OCI-LY7 (cell line): ENCODE measurements around the gene PTPRO. TPM values are rescaled to one million over a fixed set of nuclear protein-coding genes. Genes with fewer than 3 reads are reported as not detected.
A peak's percentile ranks its signal among the peaks of the same experiment; 100 is the strongest.

Experiments used
- BruUV-seq: library from RNA; stranded (reverse); fragments of 400-500 nt; replicated peaks from 2 replicates; lab custom pipeline; 2021; lab: Mats Ljungman, UMichigan
- CTCF ChIA-PET: fragments of 300-600 bp; sonication (Branson Sonifier 250); formaldehyde crosslinking; loops from one replicate; lab custom pipeline; 2022; ENCODE audit warnings: antibody characterized with exemption; ENCODE audit not compliant: unreplicated experiment; lab: Charles Lee
- POLR2A ChIA-PET: fragments of 300-600 bp; sonication (Branson Sonifier 250); formaldehyde crosslinking; loops from one replicate; lab custom pipeline; 2022; ENCODE audit warnings: antibody characterized with exemption; lab: Charles Lee
- DNase-seq: peaks from one replicate; pipeline ENCODE4 v3.0.0-alpha.2; 2015; ENCODE audit warnings: low spot score
- H2AFZ ChIP-seq: fragments of 200-600 bp; sonication (generic), shearing (Covaris generic); 2 replicates; pipeline ENCODE4 v1.6.1; 2014; ENCODE audit warnings: mild to moderate bottlenecking, antibody characterized with exemption, low read length, moderate library complexity
- H3K27ac ChIP-seq: fragments of 200-600 bp; sonication (generic); 2 replicates; pipeline ENCODE4 v1.5.1; 2014; ENCODE audit warnings: mixed run types, low read depth, mild to moderate bottlenecking, moderate library complexity, low read length, inconsistent platforms; ENCODE audit not compliant: poor library complexity, severe bottlenecking
- H3K36me3 ChIP-seq: fragments of 200-600 bp; sonication (generic); 2 replicates; pipeline ENCODE4 v1.6.1; 2014; ENCODE audit warnings: mild to moderate bottlenecking, antibody characterized with exemption, low read length, moderate library complexity, mixed read lengths; ENCODE audit not compliant: insufficient read depth
- H3K4me1 ChIP-seq: fragments of 200-600 bp; sonication (generic); 2 replicates; pipeline ENCODE4 v1.5.1; 2014; ENCODE audit warnings: mild to moderate bottlenecking, low read length; ENCODE audit not compliant: insufficient read depth, poor library complexity, severe bottlenecking
- H3K4me2 ChIP-seq: fragments of 200-600 bp; sonication (generic); 2 replicates; pipeline ENCODE4 v1.6.1; 2014; ENCODE audit warnings: mild to moderate bottlenecking, low read length
- H3K4me3 ChIP-seq: fragments of 200-600 bp; sonication (generic); 2 replicates; pipeline ENCODE4 v1.5.1; 2014; ENCODE audit warnings: mild to moderate bottlenecking, low read depth, low read length; ENCODE audit not compliant: poor library complexity, severe bottlenecking
- H3K79me2 ChIP-seq: fragments of 200-600 bp; sonication (generic); 2 replicates; pipeline ENCODE4 v1.6.1; 2016; ENCODE audit warnings: low read depth, mild to moderate bottlenecking, low read length, moderate library complexity, mixed read lengths; ENCODE audit not compliant: insufficient read depth
- H3K9me2 ChIP-seq: fragments of 200-600 bp; sonication (generic); 2 replicates; pipeline ENCODE4 v1.6.1; 2016; ENCODE audit warnings: mild to moderate bottlenecking, low read length, mixed read lengths; ENCODE audit not compliant: insufficient read depth
- H3K9me3 ChIP-seq: fragments of 200-600 bp; sonication (generic); 2 replicates; pipeline ENCODE4 v1.6.1; 2014; ENCODE audit warnings: mild to moderate bottlenecking, mixed run types, low read length, mixed read lengths
- H4K20me1 ChIP-seq: fragments of 200-600 bp; sonication (generic); 2 replicates; pipeline ENCODE4 v1.6.1; 2014; ENCODE audit warnings: mild to moderate bottlenecking, antibody characterized with exemption, low read length, moderate library complexity, mixed read lengths; ENCODE audit not compliant: insufficient read depth
- EZH2phosphoT487 ChIP-seq: fragments of 200-600 bp; sonication (generic); IDR thresholded peaks from 2 replicates; pipeline ENCODE4 v1.6.1; 2018; ENCODE audit warnings: low read depth, borderline replicate concordance, mild to moderate bottlenecking, mixed run types, antibody characterized with exemption, low read length, moderate library complexity, mixed read lengths
- intact Hi-C: fragments of 100-400 bp; cut with micrococcal nuclease; formaldehyde crosslinking; loops from one replicate; pipeline ENCODE4 v1.10.0; 2022; ENCODE audit not compliant: unreplicated experiment
- total RNA-seq, 2 experiments: library from RNA; depleted of rRNA in 1 of 2; stranded (reverse); fragments of >200 nt in 1 of 2; shearing (Covaris generic) in 1 of 2; gene quantifications; 2 replicates each; pipeline ENCODE4 v1.2.3, GENCODE V29; 2014 to 2022
- TF ChIP-seq, protein P1 (sequence below): fragments of 200-600 bp; sonication (generic); conservative IDR thresholded peaks from 2 replicates; pipeline ENCODE4 v1.5.1; 2014; ENCODE audit warnings: mild to moderate bottlenecking, antibody characterized with exemption, low read length, moderate library complexity, mixed read lengths

The PTPRO gene
- total RNA-seq, 2 experiments from 2014 or later: 0.06 to 0.23 TPM

DNA sequence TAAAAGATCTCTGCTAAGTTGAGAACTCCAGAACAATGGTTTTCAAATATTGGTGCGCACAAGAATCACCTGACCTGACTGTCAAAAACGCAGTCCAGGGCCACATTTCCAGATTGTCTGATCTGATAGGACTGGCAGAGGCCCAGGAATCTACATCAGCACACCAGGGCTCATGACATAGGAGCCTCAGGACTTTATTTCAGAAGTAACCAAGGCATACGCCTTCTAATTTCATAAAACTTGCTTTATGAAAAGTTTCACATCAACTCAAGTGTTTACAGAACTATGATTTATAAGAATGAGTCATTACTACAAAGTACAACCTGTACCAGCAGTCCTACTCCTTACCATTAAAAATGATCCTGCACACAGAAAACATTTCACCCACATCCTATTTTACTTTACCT, 47.7 kb upstream of the PTPRO start:
- TF ChIP-seq, protein P1, sequence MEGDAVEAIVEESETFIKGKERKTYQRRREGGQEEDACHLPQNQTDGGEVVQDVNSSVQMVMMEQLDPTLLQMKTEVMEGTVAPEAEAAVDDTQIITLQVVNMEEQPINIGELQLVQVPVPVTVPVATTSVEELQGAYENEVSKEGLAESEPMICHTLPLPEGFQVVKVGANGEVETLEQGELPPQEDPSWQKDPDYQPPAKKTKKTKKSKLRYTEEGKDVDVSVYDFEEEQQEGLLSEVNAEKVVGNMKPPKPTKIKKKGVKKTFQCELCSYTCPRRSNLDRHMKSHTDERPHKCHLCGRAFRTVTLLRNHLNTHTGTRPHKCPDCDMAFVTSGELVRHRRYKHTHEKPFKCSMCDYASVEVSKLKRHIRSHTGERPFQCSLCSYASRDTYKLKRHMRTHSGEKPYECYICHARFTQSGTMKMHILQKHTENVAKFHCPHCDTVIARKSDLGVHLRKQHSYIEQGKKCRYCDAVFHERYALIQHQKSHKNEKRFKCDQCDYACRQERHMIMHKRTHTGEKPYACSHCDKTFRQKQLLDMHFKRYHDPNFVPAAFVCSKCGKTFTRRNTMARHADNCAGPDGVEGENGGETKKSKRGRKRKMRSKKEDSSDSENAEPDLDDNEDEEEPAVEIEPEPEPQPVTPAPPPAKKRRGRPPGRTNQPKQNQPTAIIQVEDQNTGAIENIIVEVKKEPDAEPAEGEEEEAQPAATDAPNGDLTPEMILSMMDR: no peak
- no peaks in the 10 kb centered on the region for H3K36me3 ChIP-seq
- H3K27ac ChIP-seq: no peak overlapping the region
- H4K20me1 ChIP-seq: no peaks in the 10 kb centered on the region
- no peaks in the 10 kb centered on the region for H3K79me2 ChIP-seq
- no TSS peak for BruUV-seq
- H2AFZ ChIP-seq: no peak overlapping the region
- no peaks in the 10 kb centered on the region for H3K9me2 ChIP-seq
- no peaks in the 10 kb centered on the region for H3K9me3 ChIP-seq
- CTCF ChIA-PET: no interaction called here
- no peak overlapping the region for H3K4me3 ChIP-seq
- intact Hi-C loops: no loop called here
- no peak for DNase-seq
- POLR2A ChIA-PET: interaction anchor here (0.6 kb wide), 1 partner anchor 652 kb away, joined by 4 read pairs; no protein-coding TSS in a partner anchor
- H3K4me2 ChIP-seq: no peak overlapping the region
- no peaks in the 10 kb centered on the region for H3K4me1 ChIP-seq

DNA sequence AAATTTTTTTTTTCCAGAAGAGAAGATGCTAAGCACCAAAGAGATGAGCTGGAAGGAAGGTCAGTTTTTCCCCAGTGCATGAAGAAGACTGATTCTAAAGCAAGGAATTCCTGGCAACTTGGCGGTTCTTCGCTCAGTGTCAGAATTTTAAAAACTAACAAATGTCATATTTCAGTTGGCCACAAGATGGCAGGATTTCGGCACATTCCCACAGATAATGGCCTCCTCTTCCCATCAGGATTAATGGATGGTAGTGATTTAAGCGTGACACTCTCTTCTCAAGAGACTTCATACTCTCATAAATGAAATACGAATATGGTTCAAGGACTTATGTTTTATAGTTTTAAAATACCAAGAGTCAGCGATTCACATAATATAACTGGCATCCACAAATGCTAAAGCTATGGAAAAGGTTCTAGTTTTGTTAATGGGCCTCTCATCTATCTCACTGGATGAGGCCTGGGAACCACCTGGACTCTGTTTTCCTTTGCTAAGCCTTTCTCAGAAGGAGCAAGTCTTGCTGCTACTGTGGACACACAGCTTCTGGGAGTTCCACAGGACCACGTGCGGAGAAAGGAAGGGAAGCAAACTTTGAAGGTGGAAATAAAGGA, 46.1 kb upstream of the PTPRO start:
- Histone ChIP-seq H3K9me3 (no peaks in the 10 kb centered on the region), H4K20me1 (no peaks in the 10 kb centered on the region), H3K79me2 (no peaks in the 10 kb centered on the region), H3K27ac (no peak overlapping the region), H3K36me3 (no peaks in the 10 kb centered on the region), H3K4me3 (no peak overlapping the region), H3K4me1 (no peaks in the 10 kb centered on the region), H3K9me2 (no peaks in the 10 kb centered on the region), H3K4me2 (no peak overlapping the region), H2AFZ (no peak overlapping the region)
- CTCF ChIA-PET: no interaction called here
- POLR2A ChIA-PET: interaction anchor here (0.6 kb wide), 1 partner anchor 248 kb away, joined by 6 read pairs; no protein-coding TSS in a partner anchor
- no peak for TF ChIP-seq EZH2phosphoT487
- TF ChIP-seq, protein P1: peak; percentile 90
- DNase-seq: peak; percentile 14
- BruUV-seq: no TSS peak
- intact Hi-C loops: loop anchor here (1.0 to 5.0 kb wide), 2 partner anchors 246 to 311 kb away; no protein-coding TSS in a partner anchor
